GM19099 (cell line): ENCODE data around the gene PRKAR1B.

ENCODE experiments used
- POLR2A ChIP-seq: IDR thresholded peaks from 3 replicates; pipeline ENCODE4 v1.6.1; 2011; ENCODE audit warnings: low read depth; ENCODE audit not compliant: insufficient read length; ENCODE audit errors: extremely low read depth

PRKAR1B gene

GRCh38 chr7:575425-576366, 151.4 kb downstream of the PRKAR1B start:
- no peak for TF ChIP-seq POLR2A

GRCh38 chr7:574661-575395, 152.3 kb downstream of the PRKAR1B start:
- TF ChIP-seq POLR2A: no peak

- no peak for TF ChIP-seq POLR2A
These were observed 153.1 kb downstream of the PRKAR1B start for GRCh38 chr7:573933-574381.

- no peak for TF ChIP-seq POLR2A
These were observed 153.7 kb downstream of the PRKAR1B start for GRCh38 chr7:573269-573932.

GRCh38 chr7:572416-573268, 154.4 kb downstream of the PRKAR1B start:
- no peak for TF ChIP-seq POLR2A

- TF ChIP-seq POLR2A: no peak
These were observed 155.2 kb downstream of the PRKAR1B start for GRCh38 chr7:571718-572415.

GRCh38 chr7:571096-571717, 155.9 kb downstream of the PRKAR1B start:
- no peak for TF ChIP-seq POLR2A

- no peak for TF ChIP-seq POLR2A
These were observed 156.3 kb downstream of the PRKAR1B start for GRCh38 chr7:570801-571070.

GRCh38 chr7:569996-570800, 156.9 kb downstream of the PRKAR1B start:
- TF ChIP-seq POLR2A: no peak

- TF ChIP-seq POLR2A: no peak
These were observed 157.8 kb downstream of the PRKAR1B start for GRCh38 chr7:569071-569855.

- TF ChIP-seq POLR2A: no peak
These were observed 158.8 kb downstream of the PRKAR1B start for GRCh38 chr7:568031-568951.
